GM23338 (cell line): ENCODE results near the gene SAC3D1. TPM values are rescaled to one million over a fixed set of nuclear protein-coding genes. Genes with fewer than 3 reads are reported as not detected.

Experiments
- ATAC-seq: fragments of 200-7000 bp; cut with Tn5 transposase; 3 replicates; pipeline ENCODE4 v1.9.1; 2020
- DNase-seq: peaks from one replicate; pipeline ENCODE4 v3.0.0-alpha.2; 2015; ENCODE audit warnings: low spot score
- H2AFZ ChIP-seq: fragments of 200-600 bp; sonication (generic); 2 replicates; pipeline ENCODE4 v1.8.0; 2016; ENCODE audit warnings: antibody characterized with exemption, mild to moderate bottlenecking, moderate library complexity
- H3F3A ChIP-seq: fragments of 200-600 bp; sonication (generic); replicated peaks from 2 replicates; pipeline ENCODE4 v1.8.0; 2017; ENCODE audit warnings: antibody characterized with exemption, mixed run types, low read depth
- H3K27ac ChIP-seq: fragments of 200-600 bp; sonication (generic); 2 replicates; pipeline ENCODE4 v1.6.1; 2016; ENCODE audit warnings: low read depth
- H3K27me3 ChIP-seq: fragments of 200-600 bp; sonication (generic); 2 replicates; pipeline ENCODE4 v1.8.0; 2016; ENCODE audit warnings: mild to moderate bottlenecking, mixed run types, moderate library complexity; ENCODE audit not compliant: insufficient read depth
- H3K36me3 ChIP-seq: fragments of 200-600 bp; sonication (generic); 2 replicates; pipeline ENCODE4 v1.8.0; 2016; ENCODE audit warnings: mild to moderate bottlenecking; ENCODE audit not compliant: insufficient read depth
- H3K4me1 ChIP-seq: fragments of 200-600 bp; sonication (generic); 2 replicates; pipeline ENCODE4 v1.8.0; 2016; ENCODE audit warnings: mild to moderate bottlenecking, moderate library complexity; ENCODE audit not compliant: insufficient read depth
- H3K4me2 ChIP-seq: fragments of 200-600 bp; sonication (generic); 2 replicates; pipeline ENCODE4 v1.7.1; 2017; ENCODE audit warnings: mixed run types
- H3K4me3 ChIP-seq: fragments of 200-600 bp; sonication (generic); 2 replicates; pipeline ENCODE4 v1.6.1; 2016; ENCODE audit warnings: mixed run types
- H3K79me2 ChIP-seq: fragments of 200-600 bp; sonication (generic); replicated peaks from 2 replicates; pipeline ENCODE4 v1.8.0; 2017; ENCODE audit warnings: mild to moderate bottlenecking; ENCODE audit not compliant: insufficient read depth
- H3K9me2 ChIP-seq: fragments of 200-600 bp; sonication (generic); 2 replicates; pipeline ENCODE4 v1.8.0; 2017; ENCODE audit not compliant: insufficient read depth
- H4K20me1 ChIP-seq: fragments of 200-600 bp; sonication (generic); replicated peaks from 2 replicates; pipeline ENCODE4 v1.8.0; 2017; ENCODE audit warnings: mild to moderate bottlenecking; ENCODE audit not compliant: insufficient read depth
- H3K27ac Mint-ChIP-seq: 2 replicates; pipeline ENCODE4 v1.8.0; 2020; ENCODE audit warnings: inconsistent platforms, mild to moderate bottlenecking, moderate library complexity, mixed read lengths
- H3K27me3 Mint-ChIP-seq: 3 replicates; pipeline ENCODE4 v1.8.0; 2022; ENCODE audit warnings: low read depth, mild to moderate bottlenecking, moderate library complexity, mixed read lengths, inconsistent platforms; ENCODE audit not compliant: insufficient read depth, poor library complexity
- H3K36me3 Mint-ChIP-seq: 3 replicates; pipeline ENCODE4 v1.8.0; 2021; ENCODE audit warnings: low read depth, mild to moderate bottlenecking, inconsistent platforms, moderate library complexity, mixed read lengths
- H3K4me1 Mint-ChIP-seq: 3 replicates; pipeline ENCODE4 v1.8.0; 2020; ENCODE audit warnings: mild to moderate bottlenecking, inconsistent platforms, mixed read lengths
- H3K4me3 Mint-ChIP-seq: 3 replicates; pipeline ENCODE4 v1.8.0; 2021; ENCODE audit warnings: moderate library complexity, mild to moderate bottlenecking, inconsistent platforms, mixed read lengths
- H3K9me3 Mint-ChIP-seq: 3 replicates; pipeline ENCODE4 v1.8.0; 2020; ENCODE audit warnings: moderate library complexity, mild to moderate bottlenecking, inconsistent platforms, mixed read lengths
- EZH2 ChIP-seq: fragments of 200-600 bp; sonication (generic); IDR thresholded peaks from one replicate; pipeline ENCODE4 v1.8.0; 2017; ENCODE audit warnings: antibody characterized with exemption, mild to moderate bottlenecking, low read depth; ENCODE audit not compliant: unreplicated experiment
- JUNB ChIP-seq: IDR thresholded peaks from one replicate; pipeline ENCODE4 v1.6.1; 2016; ENCODE audit warnings: antibody characterized with exemption; ENCODE audit not compliant: unreplicated experiment
- NANOG ChIP-seq: IDR thresholded peaks from 2 replicates; pipeline ENCODE4 v1.6.1; 2016; ENCODE audit warnings: antibody characterized with exemption, borderline replicate concordance
- ZNF331 ChIP-seq: fragments of 250-450 bp; sonication (Bioruptor Pico); IDR thresholded peaks from 2 replicates; pipeline ENCODE4 v1.5.0; 2020; ENCODE audit warnings: low read depth, mild to moderate bottlenecking, moderate library complexity
- polyA plus RNA-seq: library from polyadenylated mRNA; unstranded; fragments of >200 nt; fragmentation: Nextera tagmentation; extraction: Ambion mirVana; gene quantifications from 2 replicates; pipeline ENCODE4 v1.2.1, GENCODE V29; 2016
- total RNA-seq: library from RNA; depleted of rRNA; stranded (reverse); fragments of >200 nt; shearing (Covaris generic); gene quantifications from 2 replicates; pipeline ENCODE4 v1.2.3, GENCODE V29; 2014
- TF ChIP-seq, protein P1 (sequence below): IDR thresholded peaks from 2 replicates; pipeline ENCODE4 v1.6.1; 2016; ENCODE audit warnings: antibody characterized with exemption
- TF ChIP-seq, protein P2 (sequence below): IDR thresholded peaks from one replicate; pipeline ENCODE4 v1.6.1; 2018; ENCODE audit warnings: antibody characterized with exemption; ENCODE audit not compliant: unreplicated experiment
- TF ChIP-seq, protein P3 (sequence below), 2 experiments: fragments of 200-600 bp in 1 of 2; sonication (generic) in 1 of 2; conservative IDR thresholded peaks; 2 replicates each; pipeline versions ENCODE4 v1.5.1 to v1.6.1; 2016 to 2017; ENCODE audit warnings: antibody characterized with exemption in 2 of 2, low read depth in 2 of 2, mild to moderate bottlenecking in 2 of 2, moderate library complexity in 1 of 2

SAC3D1 gene
- total and polyA plus RNA-seq, 2 experiments from 2014 or later = 21.6 to 30.3 TPM

DNA sequence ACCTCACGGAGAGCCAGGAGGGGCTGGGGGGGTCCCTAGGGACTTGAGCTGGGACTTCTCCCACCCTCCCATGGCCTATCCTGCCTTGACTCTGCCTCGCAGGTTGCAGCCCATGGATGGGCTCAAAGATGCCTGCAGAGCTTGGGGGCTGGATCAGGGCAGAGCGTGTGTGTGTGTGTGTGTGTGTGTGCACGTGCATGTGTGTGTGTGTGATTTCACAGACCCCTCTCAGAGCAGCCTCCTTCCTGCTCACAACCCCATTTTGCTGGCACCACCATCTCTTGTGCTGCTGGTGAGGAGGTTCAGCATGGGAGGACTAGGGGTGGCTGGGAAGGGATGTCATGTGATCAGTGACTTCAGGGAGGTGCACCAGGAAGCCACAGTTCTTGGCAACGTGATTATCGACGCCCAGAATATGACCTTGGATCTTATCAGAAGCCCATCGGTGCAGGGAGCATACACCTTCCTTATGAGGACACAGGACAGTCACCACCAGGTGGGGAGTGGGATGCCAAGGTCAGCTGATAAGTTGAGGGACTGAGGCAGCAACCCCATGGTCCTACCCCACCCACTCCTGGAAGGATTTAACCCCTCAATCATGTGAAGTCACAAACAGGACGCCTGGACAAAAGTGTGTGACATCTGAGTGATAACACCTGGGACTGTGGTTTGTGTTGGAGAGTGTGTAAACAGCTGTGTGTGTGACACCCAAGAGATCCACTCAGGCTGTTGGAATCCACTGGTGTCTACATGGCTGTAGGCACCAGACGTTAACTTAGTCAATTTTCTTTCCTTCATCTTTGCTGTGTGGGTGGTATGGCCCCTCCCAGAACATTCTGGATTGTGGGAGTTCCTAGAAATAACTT is 19.2 kb downstream of the SAC3D1 start (continued):
- TF ChIP-seq JUNB = no peak
- TF ChIP-seq NANOG = no peak
- TF ChIP-seq EZH2 = no peak
- TF ChIP-seq ZNF331 (CRISPR knock-in tag) = no peak
- TF ChIP-seq, protein P1, sequence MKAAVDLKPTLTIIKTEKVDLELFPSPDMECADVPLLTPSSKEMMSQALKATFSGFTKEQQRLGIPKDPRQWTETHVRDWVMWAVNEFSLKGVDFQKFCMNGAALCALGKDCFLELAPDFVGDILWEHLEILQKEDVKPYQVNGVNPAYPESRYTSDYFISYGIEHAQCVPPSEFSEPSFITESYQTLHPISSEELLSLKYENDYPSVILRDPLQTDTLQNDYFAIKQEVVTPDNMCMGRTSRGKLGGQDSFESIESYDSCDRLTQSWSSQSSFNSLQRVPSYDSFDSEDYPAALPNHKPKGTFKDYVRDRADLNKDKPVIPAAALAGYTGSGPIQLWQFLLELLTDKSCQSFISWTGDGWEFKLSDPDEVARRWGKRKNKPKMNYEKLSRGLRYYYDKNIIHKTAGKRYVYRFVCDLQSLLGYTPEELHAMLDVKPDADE = no peak

DNA sequence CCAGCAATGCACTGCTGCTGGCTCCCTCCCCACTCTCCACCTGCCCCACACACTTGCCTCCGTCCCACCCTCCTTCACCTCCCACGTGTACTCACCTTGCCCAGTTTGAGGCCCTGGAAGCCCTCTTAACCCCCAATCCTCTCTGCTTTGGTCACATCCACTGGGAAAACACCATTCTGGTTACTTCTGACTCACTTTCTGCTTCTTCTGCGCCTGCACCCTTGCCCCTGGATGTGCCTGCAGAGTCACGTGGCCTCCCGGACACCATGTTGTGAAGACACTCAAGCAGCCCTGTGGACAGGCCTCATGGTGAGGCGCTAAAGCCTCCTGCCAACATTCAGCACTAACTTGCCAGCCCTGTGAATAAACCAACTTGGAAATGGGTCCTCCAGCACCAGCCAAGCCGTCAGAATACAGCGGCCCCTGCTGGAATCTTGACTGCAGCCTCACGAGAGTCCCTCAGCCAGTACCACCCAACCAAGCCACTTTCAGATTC is 20.0 kb downstream of the SAC3D1 start:
- H3K36me3 Mint-ChIP-seq = no peaks in the 10 kb centered on the region
- no peak overlapping the region for H3K27ac Mint-ChIP-seq

DNA sequence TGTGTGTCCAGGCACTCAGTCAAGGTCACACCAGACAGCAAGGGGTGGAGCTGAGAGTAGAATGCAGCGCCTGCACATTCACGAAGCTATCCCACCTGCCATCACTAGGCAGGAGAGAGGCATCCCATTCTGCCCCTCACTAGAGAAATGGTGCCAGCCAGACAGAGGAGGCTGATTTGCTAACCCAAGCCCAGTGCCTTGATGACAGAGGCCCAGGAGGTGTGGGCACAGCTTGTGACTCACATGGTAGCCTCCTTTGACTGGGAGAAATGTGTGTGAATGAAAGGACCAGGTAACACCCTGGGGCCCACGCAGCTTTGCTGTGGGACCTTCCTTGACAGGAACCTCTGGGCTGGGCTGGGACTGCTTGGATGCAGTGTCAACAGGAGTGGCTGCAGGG is 22.5 kb downstream of the SAC3D1 start:
- Mint-ChIP-seq H3K4me3 (no peak overlapping the region), H3K36me3 (no peaks in the 10 kb centered on the region), H3K27me3 (peaks cover 9% of the 10 kb centered on the region), H3K4me1 (peaks cover 34% of the 10 kb centered on the region), H3K9me3 (no peaks in the 10 kb centered on the region), H3K27ac (no peak overlapping the region)
- Histone ChIP-seq H3K4me1 (peaks cover 13% of the 10 kb centered on the region), H3K36me3 (no peaks in the 10 kb centered on the region), H3K27me3 (no peaks in the 10 kb centered on the region), H4K20me1 (no peaks in the 10 kb centered on the region), H3K9me2 (no peaks in the 10 kb centered on the region), H3K4me3 (no peak overlapping the region), H3K79me2 (no peaks in the 10 kb centered on the region), H3K27ac (no peak overlapping the region), H3F3A (no peaks in the 10 kb centered on the region), H2AFZ (no peak overlapping the region), H3K4me2 (no peak overlapping the region)
- DNase-seq = no peak
- ATAC-seq = no peak
- TF ChIP-seq, protein P2, sequence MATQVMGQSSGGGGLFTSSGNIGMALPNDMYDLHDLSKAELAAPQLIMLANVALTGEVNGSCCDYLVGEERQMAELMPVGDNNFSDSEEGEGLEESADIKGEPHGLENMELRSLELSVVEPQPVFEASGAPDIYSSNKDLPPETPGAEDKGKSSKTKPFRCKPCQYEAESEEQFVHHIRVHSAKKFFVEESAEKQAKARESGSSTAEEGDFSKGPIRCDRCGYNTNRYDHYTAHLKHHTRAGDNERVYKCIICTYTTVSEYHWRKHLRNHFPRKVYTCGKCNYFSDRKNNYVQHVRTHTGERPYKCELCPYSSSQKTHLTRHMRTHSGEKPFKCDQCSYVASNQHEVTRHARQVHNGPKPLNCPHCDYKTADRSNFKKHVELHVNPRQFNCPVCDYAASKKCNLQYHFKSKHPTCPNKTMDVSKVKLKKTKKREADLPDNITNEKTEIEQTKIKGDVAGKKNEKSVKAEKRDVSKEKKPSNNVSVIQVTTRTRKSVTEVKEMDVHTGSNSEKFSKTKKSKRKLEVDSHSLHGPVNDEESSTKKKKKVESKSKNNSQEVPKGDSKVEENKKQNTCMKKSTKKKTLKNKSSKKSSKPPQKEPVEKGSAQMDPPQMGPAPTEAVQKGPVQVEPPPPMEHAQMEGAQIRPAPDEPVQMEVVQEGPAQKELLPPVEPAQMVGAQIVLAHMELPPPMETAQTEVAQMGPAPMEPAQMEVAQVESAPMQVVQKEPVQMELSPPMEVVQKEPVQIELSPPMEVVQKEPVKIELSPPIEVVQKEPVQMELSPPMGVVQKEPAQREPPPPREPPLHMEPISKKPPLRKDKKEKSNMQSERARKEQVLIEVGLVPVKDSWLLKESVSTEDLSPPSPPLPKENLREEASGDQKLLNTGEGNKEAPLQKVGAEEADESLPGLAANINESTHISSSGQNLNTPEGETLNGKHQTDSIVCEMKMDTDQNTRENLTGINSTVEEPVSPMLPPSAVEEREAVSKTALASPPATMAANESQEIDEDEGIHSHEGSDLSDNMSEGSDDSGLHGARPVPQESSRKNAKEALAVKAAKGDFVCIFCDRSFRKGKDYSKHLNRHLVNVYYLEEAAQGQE = no peak
- no peak for TF ChIP-seq EZH2

More for the DNA sequence above, 20.0 kb downstream of the SAC3D1 start:
- Histone ChIP-seq H3F3A (no peaks in the 10 kb centered on the region), H3K4me1 (no peaks in the 10 kb centered on the region), H3K27ac (no peak overlapping the region), H2AFZ (no peak overlapping the region), H3K9me2 (no peaks in the 10 kb centered on the region), H3K4me3 (no peak overlapping the region), H3K27me3 (no peaks in the 10 kb centered on the region), H3K4me2 (no peak overlapping the region), H3K79me2 (no peaks in the 10 kb centered on the region), H4K20me1 (no peaks in the 10 kb centered on the region), H3K36me3 (no peaks in the 10 kb centered on the region)
- DNase-seq = peak; percentile 75
- Mint-ChIP-seq H3K4me3 (no peak overlapping the region), H3K27me3 (peaks cover 9% of the 10 kb centered on the region), H3K4me1 (peaks cover 9% of the 10 kb centered on the region), H3K9me3 (no peaks in the 10 kb centered on the region)
- ATAC-seq = peak; percentile 88
- TF ChIP-seq, protein P3, sequence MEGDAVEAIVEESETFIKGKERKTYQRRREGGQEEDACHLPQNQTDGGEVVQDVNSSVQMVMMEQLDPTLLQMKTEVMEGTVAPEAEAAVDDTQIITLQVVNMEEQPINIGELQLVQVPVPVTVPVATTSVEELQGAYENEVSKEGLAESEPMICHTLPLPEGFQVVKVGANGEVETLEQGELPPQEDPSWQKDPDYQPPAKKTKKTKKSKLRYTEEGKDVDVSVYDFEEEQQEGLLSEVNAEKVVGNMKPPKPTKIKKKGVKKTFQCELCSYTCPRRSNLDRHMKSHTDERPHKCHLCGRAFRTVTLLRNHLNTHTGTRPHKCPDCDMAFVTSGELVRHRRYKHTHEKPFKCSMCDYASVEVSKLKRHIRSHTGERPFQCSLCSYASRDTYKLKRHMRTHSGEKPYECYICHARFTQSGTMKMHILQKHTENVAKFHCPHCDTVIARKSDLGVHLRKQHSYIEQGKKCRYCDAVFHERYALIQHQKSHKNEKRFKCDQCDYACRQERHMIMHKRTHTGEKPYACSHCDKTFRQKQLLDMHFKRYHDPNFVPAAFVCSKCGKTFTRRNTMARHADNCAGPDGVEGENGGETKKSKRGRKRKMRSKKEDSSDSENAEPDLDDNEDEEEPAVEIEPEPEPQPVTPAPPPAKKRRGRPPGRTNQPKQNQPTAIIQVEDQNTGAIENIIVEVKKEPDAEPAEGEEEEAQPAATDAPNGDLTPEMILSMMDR (conservative IDR thresholded peaks at IDR 0.05; ENCODE audit: low read depth in 2 of 2) = peak; percentile 66 to 82
- no peak for TF ChIP-seq NANOG
